HEK293 (cell line): Measurements from ENCODE around the gene NCOA7.

Experiments
- MYNN ChIP-seq: fragments of 450-650 bp; formaldehyde crosslinking; IDR thresholded peaks from 2 replicates; pipeline ENCODE4 v1.5.1; 2016; ENCODE audit warnings: missing biosample characterization, missing genetic modification characterization, borderline replicate concordance
- PBX3 ChIP-seq: sonication (generic); formaldehyde crosslinking; IDR thresholded peaks from 2 replicates; pipeline ENCODE4 v1.8.1; 2022; ENCODE audit warnings: mild to moderate bottlenecking, moderate library complexity, missing genetic modification reagents
- YY2 ChIP-seq: fragments of 450-650 bp; formaldehyde crosslinking; IDR thresholded peaks from 2 replicates; pipeline ENCODE4 v1.5.1; 2016; ENCODE audit warnings: missing biosample characterization, missing genetic modification characterization
- ZBTB7A ChIP-seq: fragments of 450-650 bp; formaldehyde crosslinking; IDR thresholded peaks from 2 replicates; pipeline ENCODE4 v1.5.1; 2016; ENCODE audit warnings: low read depth, missing biosample characterization, missing genetic modification characterization
- ZNF510 ChIP-seq: fragments of 450-650 bp; formaldehyde crosslinking; IDR thresholded peaks from 2 replicates; pipeline ENCODE4 v1.5.1; 2018; ENCODE audit warnings: mild to moderate bottlenecking, missing genetic modification characterization, missing biosample characterization; ENCODE audit not compliant: insufficient replicate concordance
- ZNF555 ChIP-seq: fragments of 450-650 bp; formaldehyde crosslinking; conservative IDR thresholded peaks from 2 replicates; pipeline ENCODE4 v1.5.1; 2017; ENCODE audit warnings: missing biosample characterization, mild to moderate bottlenecking, missing genetic modification characterization, inconsistent platforms
- ZNF768 ChIP-seq: fragments of 450-650 bp; formaldehyde crosslinking; IDR thresholded peaks from 2 replicates; pipeline ENCODE4 v1.5.1; 2018; ENCODE audit warnings: missing biosample characterization, mild to moderate bottlenecking, missing genetic modification characterization
- ZNF791 ChIP-seq: fragments of 450-650 bp; formaldehyde crosslinking; IDR thresholded peaks from 2 replicates; pipeline ENCODE4 v1.5.1; 2016; ENCODE audit warnings: missing biosample characterization, missing genetic modification characterization
- TF ChIP-seq, protein P1 (sequence below): fragments of 450-650 bp; formaldehyde crosslinking; IDR thresholded peaks from 2 replicates; pipeline ENCODE4 v1.5.1; 2016; ENCODE audit warnings: missing biosample characterization, missing genetic modification characterization
- TF ChIP-seq, protein P2 (sequence below): fragments of 450-650 bp; IDR thresholded peaks from 2 replicates; pipeline ENCODE4 v1.5.1; 2018; ENCODE audit warnings: missing biosample characterization, mild to moderate bottlenecking, missing genetic modification characterization

GRCh38 chr6:125924169-125924568 is 133.4 kb downstream of the NCOA7 start:
- TF ChIP-seq, protein P1, sequence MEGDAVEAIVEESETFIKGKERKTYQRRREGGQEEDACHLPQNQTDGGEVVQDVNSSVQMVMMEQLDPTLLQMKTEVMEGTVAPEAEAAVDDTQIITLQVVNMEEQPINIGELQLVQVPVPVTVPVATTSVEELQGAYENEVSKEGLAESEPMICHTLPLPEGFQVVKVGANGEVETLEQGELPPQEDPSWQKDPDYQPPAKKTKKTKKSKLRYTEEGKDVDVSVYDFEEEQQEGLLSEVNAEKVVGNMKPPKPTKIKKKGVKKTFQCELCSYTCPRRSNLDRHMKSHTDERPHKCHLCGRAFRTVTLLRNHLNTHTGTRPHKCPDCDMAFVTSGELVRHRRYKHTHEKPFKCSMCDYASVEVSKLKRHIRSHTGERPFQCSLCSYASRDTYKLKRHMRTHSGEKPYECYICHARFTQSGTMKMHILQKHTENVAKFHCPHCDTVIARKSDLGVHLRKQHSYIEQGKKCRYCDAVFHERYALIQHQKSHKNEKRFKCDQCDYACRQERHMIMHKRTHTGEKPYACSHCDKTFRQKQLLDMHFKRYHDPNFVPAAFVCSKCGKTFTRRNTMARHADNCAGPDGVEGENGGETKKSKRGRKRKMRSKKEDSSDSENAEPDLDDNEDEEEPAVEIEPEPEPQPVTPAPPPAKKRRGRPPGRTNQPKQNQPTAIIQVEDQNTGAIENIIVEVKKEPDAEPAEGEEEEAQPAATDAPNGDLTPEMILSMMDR (tag by site-specific recombination), result no peak
- no peak for TF ChIP-seq ZNF510 (tag by site-specific recombination)
- no peak for TF ChIP-seq PBX3 (CRISPR knock-in tag)
- TF ChIP-seq, protein P2, sequence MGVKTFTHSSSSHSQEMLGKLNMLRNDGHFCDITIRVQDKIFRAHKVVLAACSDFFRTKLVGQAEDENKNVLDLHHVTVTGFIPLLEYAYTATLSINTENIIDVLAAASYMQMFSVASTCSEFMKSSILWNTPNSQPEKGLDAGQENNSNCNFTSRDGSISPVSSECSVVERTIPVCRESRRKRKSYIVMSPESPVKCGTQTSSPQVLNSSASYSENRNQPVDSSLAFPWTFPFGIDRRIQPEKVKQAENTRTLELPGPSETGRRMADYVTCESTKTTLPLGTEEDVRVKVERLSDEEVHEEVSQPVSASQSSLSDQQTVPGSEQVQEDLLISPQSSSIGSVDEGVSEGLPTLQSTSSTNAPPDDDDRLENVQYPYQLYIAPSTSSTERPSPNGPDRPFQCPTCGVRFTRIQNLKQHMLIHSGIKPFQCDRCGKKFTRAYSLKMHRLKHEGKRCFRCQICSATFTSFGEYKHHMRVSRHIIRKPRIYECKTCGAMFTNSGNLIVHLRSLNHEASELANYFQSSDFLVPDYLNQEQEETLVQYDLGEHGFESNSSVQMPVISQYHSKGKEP, result no peak
- no peak for TF ChIP-seq ZNF791
- no peak for TF ChIP-seq ZNF768 (tag by site-specific recombination)
- TF ChIP-seq MYNN, result no peak
- no peak for TF ChIP-seq YY2 (tag by site-specific recombination)
- no peak for TF ChIP-seq ZNF555 (tag by site-specific recombination)
- TF ChIP-seq ZBTB7A (tag by site-specific recombination), result no peak
